K562 (cell line): Measurements from ENCODE around the gene SLC26A8. TPM values are rescaled to one million over a fixed set of nuclear protein-coding genes. Genes with fewer than 3 reads are reported as not detected.

ENCODE experiments used
- ATAC-seq: fragments of 200-7000 bp; cut with Tn5 transposase; 3 replicates; pipeline ENCODE4 v1.9.1; 2020; ENCODE audit warnings: moderate library complexity
- BruUV-seq: library from RNA; stranded (reverse); fragments of 400-500 nt; replicated peaks from 2 replicates; lab custom pipeline; 2021; lab: Mats Ljungman, UMichigan
- CTCF ChIA-PET: fragments of 300-600 bp; formaldehyde crosslinking; extraction: SDS; loops from one replicate; lab custom pipeline; 2021; ENCODE audit warnings: low intra/inter-chr PET ratio; lab: Yijun Ruan, JAX
- POLR2A ChIA-PET: fragments of 300-600, 350-650 bp; sonication (Branson Sonifier 250); formaldehyde crosslinking; extraction: SDS; loops from one replicate; lab custom pipeline; 2021; ENCODE audit warnings: antibody characterized with exemption, inconsistent platforms; lab: Yijun Ruan, JAX
- DNase-seq, 4 experiments: peaks; one replicate each; pipeline versions ENCODE4 v3.0.0 to v3.0.0-alpha.2; 2011 to 2018; ENCODE audit warnings: low spot score in 3 of 4, mixed read lengths in 3 of 4; ENCODE audit errors: extremely low read depth in 1 of 4
- FAIRE-seq: peaks from 2 replicates; lab custom pipeline; 2011; peaks lifted over from hg19 to GRCh38; lab: Jason Lieb, UNC
- H2AFZ ChIP-seq: 2 replicates; pipeline ENCODE4 v1.6.0; 2011; ENCODE audit warnings: low read depth, low read length, control low read depth, inconsistent platforms
- H3K27ac ChIP-seq: fragments of 200-600 bp; 3 replicates; pipeline ENCODE4 v1.8.0; 2011; ENCODE audit warnings: low read depth, mild to moderate bottlenecking, control low read depth, inconsistent platforms, low read length, moderate library complexity, mixed read lengths; ENCODE audit errors: extremely low read depth
- H3K27me3 ChIP-seq, 2 experiments: fragments of 300-600 bp in 1 of 2; 2 replicates in 1 of 2; 3 replicates in 1 of 2; pipeline versions ENCODE4 v1.6.0 to v1.8.0; 2011; ENCODE audit warnings: inconsistent platforms in 2 of 2, low read length in 2 of 2, mild to moderate bottlenecking in 1 of 2, mixed read lengths in 1 of 2, moderate library complexity in 1 of 2; ENCODE audit not compliant: control insufficient read depth in 2 of 2, insufficient read depth in 2 of 2
- H3K36me3 ChIP-seq: fragments of 300-600 bp; 3 replicates; pipeline ENCODE4 v1.8.0; 2011; ENCODE audit warnings: mild to moderate bottlenecking, low read length, inconsistent platforms; ENCODE audit not compliant: control insufficient read depth, insufficient read depth
- H3K4me1 ChIP-seq, 2 experiments: fragments of 200-600 bp in 1 of 2; replicated peaks in 1 of 2; 2 replicates in 1 of 2; 3 replicates in 1 of 2; pipeline versions ENCODE4 v1.5.1 to v1.8.0; 2011; ENCODE audit warnings: inconsistent platforms in 2 of 2, low read length in 2 of 2, mild to moderate bottlenecking in 1 of 2, mixed read lengths in 1 of 2, moderate library complexity in 1 of 2; ENCODE audit not compliant: control insufficient read depth in 2 of 2, insufficient read depth in 2 of 2
- H3K4me2 ChIP-seq: 2 replicates; pipeline ENCODE4 v1.6.1; 2011; ENCODE audit warnings: low read length, control low read depth, inconsistent platforms, mixed read lengths; ENCODE audit not compliant: insufficient read depth
- H3K4me3 ChIP-seq: fragments of 200-600 bp; sonication (generic), shearing (Covaris generic); 2 replicates; pipeline ENCODE4 v1.5.1; 2016; ENCODE audit warnings: control low read depth, inconsistent platforms
- H3K79me2 ChIP-seq: fragments of 200-600 bp; 3 replicates; pipeline ENCODE4 v1.8.0; 2011; ENCODE audit warnings: low read length, inconsistent platforms; ENCODE audit not compliant: control insufficient read depth, insufficient read depth
- H3K9ac ChIP-seq, 2 experiments: 2 replicates each; pipeline versions ENCODE4 v1.6.0 to v1.6.1; 2011; ENCODE audit warnings: low read depth in 2 of 2, low read length in 2 of 2, control low read depth in 1 of 2, inconsistent platforms in 1 of 2, mild to moderate bottlenecking in 1 of 2, mixed read lengths in 1 of 2; ENCODE audit not compliant: insufficient read depth in 1 of 2
- H3K9me1 ChIP-seq: one replicate; pipeline ENCODE4 v1.6.0; 2011; ENCODE audit warnings: inconsistent platforms, mild to moderate bottlenecking, low read length, moderate library complexity; ENCODE audit not compliant: control insufficient read depth, insufficient read depth
- H3K9me3 ChIP-seq: replicated peaks from 2 replicates; pipeline ENCODE4 v1.5.1; 2011; ENCODE audit warnings: low read depth, low read length, inconsistent platforms; ENCODE audit not compliant: control insufficient read depth, insufficient read depth
- H4K20me1 ChIP-seq: replicated peaks from 2 replicates; pipeline ENCODE4 v1.6.1; 2011; ENCODE audit warnings: low read length, inconsistent platforms, mixed read lengths; ENCODE audit not compliant: control insufficient read depth, insufficient read depth
- BACH1 ChIP-seq: fragments of 200-800 bp; sonication (Bioruptor generic); IDR thresholded peaks from 2 replicates; pipeline ENCODE4 v1.6.1; 2016; ENCODE audit warnings: missing genetic modification characterization, missing compliant biosample characterization
- CTBP1 ChIP-seq: fragments of 450-650 bp; IDR thresholded peaks from 2 replicates; pipeline ENCODE4 v1.6.1; 2016; ENCODE audit warnings: borderline replicate concordance
- FOSL1 ChIP-seq: fragments of 200-800 bp; sonication (Bioruptor generic); conservative IDR thresholded peaks from 2 replicates; pipeline ENCODE4 v1.6.1; 2016; ENCODE audit warnings: missing genetic modification characterization, missing compliant biosample characterization
- HOXB6 ChIP-seq: fragments of 250-450 bp; sonication (Bioruptor Pico); IDR thresholded peaks from 2 replicates; pipeline ENCODE4 v1.5.1; 2022; ENCODE audit warnings: mild to moderate bottlenecking, borderline replicate concordance
- KLF1 ChIP-seq: fragments of 450-650 bp; IDR thresholded peaks from 2 replicates; pipeline ENCODE4 v1.6.1; 2016; ENCODE audit warnings: missing genetic modification characterization, missing compliant biosample characterization
- RAD51 ChIP-seq: fragments of 450-650 bp; IDR thresholded peaks from 2 replicates; pipeline ENCODE4 v1.7.1; 2016; ENCODE audit warnings: low read depth, mild to moderate bottlenecking, borderline replicate concordance
- RBFOX2 ChIP-seq: fragments of 200-400 bp; formaldehyde crosslinking; IDR thresholded peaks from 2 replicates; pipeline ENCODE4 v1.6.1; 2017; ENCODE audit warnings: low read depth, mild to moderate bottlenecking, low read length, moderate library complexity
- SAP30 ChIP-seq: fragments of 200-600 bp; sonication (generic); IDR thresholded peaks from 2 replicates; pipeline ENCODE4 v1.6.1; 2012; ENCODE audit warnings: borderline replicate concordance, low read depth, mild to moderate bottlenecking, moderate library complexity, low read length, control low read depth, inconsistent platforms; ENCODE audit not compliant: insufficient read depth, poor library complexity, severe bottlenecking
- ZNF561 ChIP-seq: fragments of 450-650 bp; formaldehyde crosslinking; conservative IDR thresholded peaks from 2 replicates; pipeline ENCODE4 v1.4.0; 2020; ENCODE audit warnings: mild to moderate bottlenecking, moderate library complexity
- ZNF57 ChIP-seq: fragments of 450-650 bp; formaldehyde crosslinking; IDR thresholded peaks from 2 replicates; pipeline ENCODE4 v1.4.0; 2020; ENCODE audit warnings: mild to moderate bottlenecking, moderate library complexity
- WGBS: fragments of 100-300 bp; shearing (Covaris generic); methylation state at CpG from one replicate; pipeline ENCODE4 v1.1.6; 2016; ENCODE audit warnings: low coverage, mixed read lengths; ENCODE audit not compliant: insufficient coverage; ENCODE audit errors: missing lambda C conversion rate; 5-methylcytosine and 5-hydroxymethylcytosine counted together
- in situ Hi-C: fragments of 300-500 bp; cut with MboI; formaldehyde crosslinking; loops from 4 replicates; pipeline ENCODE4 v1.15.0; 2018; ENCODE audit warnings: inconsistent platforms, mixed read lengths
- intact Hi-C: fragments of 100-400 bp; cut with micrococcal nuclease; formaldehyde crosslinking; loops from 2 replicates; pipeline ENCODE4 v1.14.2; 2022
- polyA plus RNA-seq, 8 experiments: library from polyadenylated mRNA; depleted of rRNA in 4 of 8; stranded (reverse) in 5 of 8; unstranded in 3 of 8; fragments of >200 nt; fragmentation: Nextera tagmentation in 2 of 8; fragmentation: Illumina TruSeq in 1 of 8; extraction: Ambion mirVana in 2 of 8; extraction: Trizol in 1 of 8; gene quantifications; 2 replicates each; pipeline versions ENCODE4 v1.2.1 to v1.2.3, GENCODE V29; 2011 to 2014; ENCODE audit warnings: inconsistent platforms in 1 of 8, missing spikeins in 1 of 8
- total RNA-seq, 7 experiments: library from RNA; depleted of rRNA in 6 of 7; stranded (reverse); fragments of >200 nt in 6 of 7; fragmentation: Illumina TruSeq in 2 of 7; extraction: Trizol in 2 of 7; gene quantifications; 2 replicates each; pipeline versions ENCODE4 v1.2.1 to v1.2.3, GENCODE V29; 2011 to 2021; ENCODE audit warnings: low replicate concordance in 1 of 7
- TF ChIP-seq, protein P1 (sequence below): fragments of 450-650 bp; formaldehyde crosslinking; IDR thresholded peaks from 2 replicates; pipeline ENCODE4 v1.4.0; 2020; ENCODE audit warnings: mild to moderate bottlenecking, moderate library complexity

SLC26A8 gene
- total and polyA plus RNA-seq, 9 of the 15 experiments (the other 6 are each of a cell fraction or from before 2014, with no cell fraction given) = not detected

DNA sequence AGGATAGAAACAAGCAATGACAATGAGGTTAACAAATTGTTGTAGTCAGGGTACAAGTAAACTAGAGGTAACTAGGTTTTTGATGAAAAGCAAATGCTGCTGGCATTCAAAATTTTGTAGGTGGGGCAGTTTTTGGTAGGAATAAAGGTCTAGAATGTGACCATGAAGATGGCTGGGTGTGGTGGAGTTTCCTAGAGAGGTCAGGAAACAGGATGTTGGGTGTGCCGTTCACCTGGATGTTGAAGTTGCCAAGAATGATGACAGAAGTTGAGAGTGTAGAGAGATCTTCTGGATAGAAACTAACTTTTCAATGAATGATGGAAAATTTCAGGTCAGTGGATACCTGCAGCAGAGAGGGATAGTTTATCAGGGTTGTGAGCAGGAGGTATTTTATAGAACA, 25.9 kb upstream of the SLC26A8 start:
- POLR2A ChIA-PET = no interaction called here
- Histone ChIP-seq H3K27ac (no peak overlapping the region), H3K79me2 (peaks cover 50% of the 10 kb centered on the region), H2AFZ (no peak overlapping the region), H3K9me3 (no peaks in the 10 kb centered on the region), H3K36me3 (peaks cover 25% of the 10 kb centered on the region; the same call in 2 of the 3 replicates), H3K9me1 (no peaks in the 10 kb centered on the region), H4K20me1 (peaks cover 14% of the 10 kb centered on the region; the same call in 1 of the 2 replicates), H3K9ac (no peak overlapping the region), H3K4me3 (no peak overlapping the region), H3K4me1 (peaks cover 0 to 9% of the 10 kb centered on the region in 2 experiments; a peak in 1 of 5 replicates), H3K27me3 (no peaks in the 10 kb centered on the region), H3K4me2 (no peak overlapping the region)
- WGBS = 46% methylated on average over 1 of the region's 1 CpG
- intact Hi-C loops = no loop called here
- FAIRE-seq (no peak), DNase-seq (no peak), ATAC-seq (peak; percentile 40; the same call in 1 of the 3 replicates)
- CTCF ChIA-PET = no interaction called here
- in situ Hi-C loops = no loop called here
- BruUV-seq = no TSS peak
- no peak for TF ChIP-seq RBFOX2
- TF ChIP-seq, protein P1, sequence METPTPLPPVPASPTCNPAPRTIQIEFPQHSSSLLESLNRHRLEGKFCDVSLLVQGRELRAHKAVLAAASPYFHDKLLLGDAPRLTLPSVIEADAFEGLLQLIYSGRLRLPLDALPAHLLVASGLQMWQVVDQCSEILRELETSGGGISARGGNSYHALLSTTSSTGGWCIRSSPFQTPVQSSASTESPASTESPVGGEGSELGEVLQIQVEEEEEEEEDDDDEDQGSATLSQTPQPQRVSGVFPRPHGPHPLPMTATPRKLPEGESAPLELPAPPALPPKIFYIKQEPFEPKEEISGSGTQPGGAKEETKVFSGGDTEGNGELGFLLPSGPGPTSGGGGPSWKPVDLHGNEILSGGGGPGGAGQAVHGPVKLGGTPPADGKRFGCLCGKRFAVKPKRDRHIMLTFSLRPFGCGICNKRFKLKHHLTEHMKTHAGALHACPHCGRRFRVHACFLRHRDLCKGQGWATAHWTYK (CRISPR knock-in tag) = no peak
- TF ChIP-seq ZNF561 (CRISPR knock-in tag) = no peak
- no peak for TF ChIP-seq FOSL1 (tag)
- TF ChIP-seq HOXB6 = no peak
- TF ChIP-seq SAP30 = no peak
- no peak for TF ChIP-seq CTBP1
- TF ChIP-seq KLF1 (tag) = no peak
- no peak for TF ChIP-seq RAD51
- no peak for TF ChIP-seq BACH1
- no peak for TF ChIP-seq ZNF57
